Hepatocyte (in vitro differentiated cells): ENCODE results near the gene SHANK3. TPM values are rescaled to one million over a fixed set of nuclear protein-coding genes. Genes with fewer than 3 reads are reported as not detected.

Experiments
- DNase-seq: peaks from one replicate; pipeline ENCODE4 v3.0.0-alpha.2; 2016; ENCODE audit warnings: low spot score
- H2AFZ ChIP-seq: fragments of 200-600 bp; sonication (generic); 2 replicates; pipeline ENCODE4 v1.6.0; 2016; ENCODE audit warnings: antibody characterized with exemption, mild to moderate bottlenecking
- H3K27ac ChIP-seq: fragments of 200-600 bp; sonication (generic); 2 replicates; pipeline ENCODE4 v1.5.1; 2016; ENCODE audit warnings: mild to moderate bottlenecking
- H3K27me3 ChIP-seq: fragments of 200-600 bp; sonication (generic); 2 replicates; pipeline ENCODE4 v1.6.1; 2016
- H3K36me3 ChIP-seq: fragments of 200-600 bp; sonication (generic); replicated peaks from 2 replicates; pipeline ENCODE4 v1.5.1; 2016; ENCODE audit warnings: low read depth; ENCODE audit not compliant: insufficient read depth
- H3K4me1 ChIP-seq: fragments of 200-600 bp; sonication (generic); 2 replicates; pipeline ENCODE4 v1.5.1; 2016; ENCODE audit warnings: mild to moderate bottlenecking, moderate library complexity; ENCODE audit not compliant: insufficient read depth
- H3K4me2 ChIP-seq: fragments of 200-600 bp; sonication (generic); 2 replicates; pipeline ENCODE4 v1.6.0; 2016
- H3K4me3 ChIP-seq: fragments of 200-600 bp; sonication (generic); 2 replicates; pipeline ENCODE4 v1.5.1; 2016; ENCODE audit warnings: mild to moderate bottlenecking
- H3K79me2 ChIP-seq: fragments of 200-600 bp; sonication (generic); 2 replicates; pipeline ENCODE4 v1.6.0; 2017; ENCODE audit warnings: mild to moderate bottlenecking
- H3K9me2 ChIP-seq: fragments of 200-600 bp; sonication (generic); replicated peaks from 2 replicates; pipeline ENCODE4 v1.6.0; 2017; ENCODE audit warnings: mild to moderate bottlenecking; ENCODE audit not compliant: insufficient read depth
- H3K9me3 ChIP-seq: fragments of 200-600 bp; sonication (generic); 2 replicates; pipeline ENCODE4 v1.5.1; 2016; ENCODE audit warnings: low read depth, mild to moderate bottlenecking
- H4K20me1 ChIP-seq: fragments of 200-600 bp; sonication (generic); 2 replicates; pipeline ENCODE4 v1.6.0; 2016; ENCODE audit warnings: mild to moderate bottlenecking; ENCODE audit not compliant: insufficient read depth, poor library complexity, severe bottlenecking
- EZH2 ChIP-seq: fragments of 200-600 bp; sonication (generic); IDR thresholded peaks from 2 replicates; pipeline ENCODE4 v1.6.1; 2016; ENCODE audit warnings: antibody characterized with exemption, mild to moderate bottlenecking, borderline replicate concordance
- EZH2phosphoT487 ChIP-seq: fragments of 200-600 bp; sonication (generic); IDR thresholded peaks from one replicate; pipeline ENCODE4 v1.6.1; 2018; ENCODE audit warnings: antibody characterized with exemption, mild to moderate bottlenecking, low read depth, moderate library complexity; ENCODE audit not compliant: unreplicated experiment, severe bottlenecking
- WGBS: methylation state at CpG from one replicate; pipeline ENCODE4 v1.1.6; 2016; ENCODE audit warnings: low lambda C conversion rate; ENCODE audit errors: missing lambda C conversion rate; 5-methylcytosine and 5-hydroxymethylcytosine counted together
- polyA plus RNA-seq: library from polyadenylated mRNA; unstranded; fragments of >200 nt; fragmentation: Nextera tagmentation; extraction: Ambion mirVana; gene quantifications from 2 replicates; pipeline ENCODE4 v1.2.1, GENCODE V29; 2016
- total RNA-seq: library from RNA; depleted of rRNA; stranded (reverse); fragments of >200 nt; gene quantifications from 2 replicates; pipeline ENCODE4 v1.2.3, GENCODE V29; 2014
- TF ChIP-seq, protein P1 (sequence below): fragments of 200-600 bp; sonication (generic); IDR thresholded peaks from 2 replicates; pipeline ENCODE4 v1.5.1; 2016; ENCODE audit warnings: antibody characterized with exemption, mild to moderate bottlenecking; ENCODE audit not compliant: poor library complexity

The SHANK3 gene
- total and polyA plus RNA-seq, 2 experiments from 2014 or later: 1.9 to 2.9 TPM

DNA sequence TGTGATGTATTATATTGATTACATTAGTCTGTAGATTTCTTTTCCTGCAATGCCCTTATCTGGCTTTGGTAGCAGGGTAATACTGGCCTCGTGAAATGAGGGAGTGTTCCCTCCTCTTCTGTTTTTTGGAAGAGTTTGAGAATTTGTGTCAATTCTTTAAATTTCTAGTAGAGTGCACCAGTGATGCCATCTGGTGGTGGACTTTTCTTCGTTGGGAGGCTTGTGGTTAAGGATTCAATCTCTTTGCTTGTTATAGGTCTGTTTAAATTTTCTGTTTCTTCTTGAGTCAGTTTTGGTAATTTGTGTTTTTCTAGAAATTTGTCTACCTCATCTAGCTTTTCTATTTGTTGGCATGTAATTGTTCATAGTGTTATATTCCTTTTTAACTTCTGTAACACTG, 18.9 kb downstream of the SHANK3 start:
- TF ChIP-seq, protein P1, sequence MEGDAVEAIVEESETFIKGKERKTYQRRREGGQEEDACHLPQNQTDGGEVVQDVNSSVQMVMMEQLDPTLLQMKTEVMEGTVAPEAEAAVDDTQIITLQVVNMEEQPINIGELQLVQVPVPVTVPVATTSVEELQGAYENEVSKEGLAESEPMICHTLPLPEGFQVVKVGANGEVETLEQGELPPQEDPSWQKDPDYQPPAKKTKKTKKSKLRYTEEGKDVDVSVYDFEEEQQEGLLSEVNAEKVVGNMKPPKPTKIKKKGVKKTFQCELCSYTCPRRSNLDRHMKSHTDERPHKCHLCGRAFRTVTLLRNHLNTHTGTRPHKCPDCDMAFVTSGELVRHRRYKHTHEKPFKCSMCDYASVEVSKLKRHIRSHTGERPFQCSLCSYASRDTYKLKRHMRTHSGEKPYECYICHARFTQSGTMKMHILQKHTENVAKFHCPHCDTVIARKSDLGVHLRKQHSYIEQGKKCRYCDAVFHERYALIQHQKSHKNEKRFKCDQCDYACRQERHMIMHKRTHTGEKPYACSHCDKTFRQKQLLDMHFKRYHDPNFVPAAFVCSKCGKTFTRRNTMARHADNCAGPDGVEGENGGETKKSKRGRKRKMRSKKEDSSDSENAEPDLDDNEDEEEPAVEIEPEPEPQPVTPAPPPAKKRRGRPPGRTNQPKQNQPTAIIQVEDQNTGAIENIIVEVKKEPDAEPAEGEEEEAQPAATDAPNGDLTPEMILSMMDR: peak; percentile 54
- no peak for TF ChIP-seq EZH2
- no peak for TF ChIP-seq EZH2phosphoT487
- Histone ChIP-seq H3K36me3 (no peaks in the 10 kb centered on the region), H3K27ac (no peak overlapping the region), H2AFZ (no peak overlapping the region), H3K4me2 (no peak overlapping the region), H3K9me2 (no peaks in the 10 kb centered on the region), H3K9me3 (no peaks in the 10 kb centered on the region), H3K27me3 (no peaks in the 10 kb centered on the region), H3K79me2 (no peaks in the 10 kb centered on the region), H3K4me1 (no peaks in the 10 kb centered on the region), H4K20me1 (no peaks in the 10 kb centered on the region), H3K4me3 (no peak overlapping the region)
- WGBS: 16% methylated on average over 2 of the region's 2 CpGs
- no peak for DNase-seq

DNA sequence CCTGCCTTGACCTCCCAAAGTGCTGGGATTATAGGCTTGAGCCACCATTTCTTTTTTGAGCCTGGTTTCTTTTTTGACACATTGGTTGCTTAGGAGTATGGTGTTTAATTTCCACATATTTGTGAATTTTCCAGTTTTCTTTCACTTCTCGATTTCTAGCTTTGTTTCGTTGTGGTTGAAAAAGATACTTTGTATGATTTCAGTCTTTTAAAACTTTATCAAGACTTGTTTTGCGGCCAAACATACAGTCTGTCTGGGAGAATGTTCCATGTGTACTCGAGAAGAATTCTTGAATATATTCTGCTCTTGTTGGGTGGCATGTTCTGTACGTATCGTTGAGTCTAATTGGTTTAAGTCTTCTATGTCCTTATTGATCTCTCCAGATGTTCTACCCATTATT, 20.8 kb downstream of the SHANK3 start:
- H3K4me3 ChIP-seq: no peak overlapping the region
- H4K20me1 ChIP-seq: no peaks in the 10 kb centered on the region
- H3K27ac ChIP-seq: no peak overlapping the region
- H3K4me1 ChIP-seq: peaks cover 7% of the 10 kb centered on the region
- WGBS: 92% methylated on average over 6 of the region's 6 CpGs
- H3K27me3 ChIP-seq: no peaks in the 10 kb centered on the region
- no peaks in the 10 kb centered on the region for H3K36me3 ChIP-seq
- no peaks in the 10 kb centered on the region for H3K9me2 ChIP-seq
- H3K4me2 ChIP-seq: no peak overlapping the region
- no peak for DNase-seq
- TF ChIP-seq, protein P1: no peak
- TF ChIP-seq EZH2phosphoT487 (no peak), EZH2 (no peak)
- no peaks in the 10 kb centered on the region for H3K79me2 ChIP-seq
- no peak overlapping the region for H2AFZ ChIP-seq
- no peaks in the 10 kb centered on the region for H3K9me3 ChIP-seq

DNA sequence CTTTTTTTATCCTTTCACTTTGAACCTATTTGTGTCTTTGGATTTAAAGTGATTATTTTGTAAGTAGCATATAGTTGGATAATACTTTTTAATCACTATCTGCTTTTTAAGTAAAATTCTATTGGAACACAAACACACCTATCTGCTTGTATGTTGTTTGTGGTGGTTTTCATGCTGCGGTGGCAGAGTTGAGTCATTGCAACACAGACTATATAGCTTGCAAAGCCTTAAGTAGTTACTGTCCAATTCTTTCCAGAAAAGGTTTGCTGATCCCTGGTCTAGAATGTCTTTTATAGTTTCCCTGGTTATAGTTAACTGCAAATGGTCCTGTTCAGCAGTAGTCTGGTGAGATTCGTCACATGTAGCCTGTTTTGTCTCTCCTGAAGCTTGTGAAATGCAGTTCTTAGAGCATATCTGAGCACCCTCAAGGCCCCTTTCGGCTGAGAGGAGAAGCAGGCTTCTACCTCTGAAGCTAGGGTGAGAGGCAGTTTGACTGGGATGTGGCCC, 21.5 kb downstream of the SHANK3 start:
- no peak overlapping the region for H3K4me3 ChIP-seq
- peaks cover 7% of the 10 kb centered on the region for H3K4me1 ChIP-seq
- H3K4me2 ChIP-seq: no peak overlapping the region
- no peaks in the 10 kb centered on the region for H4K20me1 ChIP-seq
- no peaks in the 10 kb centered on the region for H3K9me2 ChIP-seq
- no peak overlapping the region for H3K27ac ChIP-seq
- TF ChIP-seq EZH2: no peak
- TF ChIP-seq, protein P1: no peak
- TF ChIP-seq EZH2phosphoT487: no peak
- no peak for DNase-seq
- no peaks in the 10 kb centered on the region for H3K9me3 ChIP-seq
- no peaks in the 10 kb centered on the region for H3K79me2 ChIP-seq
- H2AFZ ChIP-seq: no peak overlapping the region
- H3K36me3 ChIP-seq: no peaks in the 10 kb centered on the region
- no peaks in the 10 kb centered on the region for H3K27me3 ChIP-seq
- 60% methylated on average over 3 of the region's 3 CpGs for WGBS
